ENCODE results near the gene TTC21A.

DNA sequence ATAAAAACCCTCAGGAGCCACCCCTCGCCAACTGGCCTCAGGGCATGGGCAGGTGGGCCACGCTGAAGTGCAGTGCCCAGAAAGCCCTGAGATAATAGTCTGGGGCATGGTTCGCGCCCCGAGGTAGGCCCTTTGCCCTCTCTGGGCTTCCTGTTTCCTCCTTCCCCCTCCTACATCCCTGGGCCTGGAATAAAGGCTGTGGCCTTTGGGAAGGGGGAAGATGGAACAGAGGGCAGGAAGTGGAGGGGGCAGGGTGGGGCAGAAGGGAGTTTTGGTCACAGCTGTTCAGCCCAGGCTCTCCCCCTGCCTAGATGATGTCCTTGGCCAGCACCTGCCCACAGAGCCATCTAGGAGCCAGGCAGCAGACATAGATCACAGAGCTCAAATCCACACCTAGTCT is 34.6 kb downstream of the TTC21A start:
- TF ChIP-seq CTCF (IDR thresholded peaks at IDR 0.05) (no peak), POLR2A (IDR thresholded peaks at IDR 0.05) (no peak)
